Left lung (tissue), 10 donors: ENCODE data around the gene TNS3. TPM values are rescaled to one million over a fixed set of nuclear protein-coding genes. Genes with fewer than 3 reads are reported as not detected.

Experiments used
- ATAC-seq: fragments of 200-7000 bp; cut with Tn5 transposase; one replicate; pipeline ENCODE4 v1.9.1; 2020; ENCODE audit warnings: moderate library complexity
- DNase-seq, 4 donors: peaks; one replicate each; pipeline ENCODE4 v3.0.0-alpha.2; 2013 to 2020
- H3K27ac ChIP-seq, 2 donors: fragments of 200-600 bp; sonication (generic) in 1 of 2; one replicate each; pipeline versions ENCODE4 v1.5.0 to v1.8.0; 2020 to 2021
- H3K27me3 ChIP-seq, 2 donors: fragments of 200-600 bp; sonication (generic) in 1 of 2; one replicate each; pipeline versions ENCODE4 v1.5.0 to v1.8.0; 2020 to 2021
- H3K36me3 ChIP-seq, 2 donors: fragments of 200-600 bp; sonication (generic) in 1 of 2; one replicate each; pipeline versions ENCODE4 v1.5.0 to v1.8.0; 2020 to 2021
- H3K4me1 ChIP-seq, 2 donors: fragments of 200-600 bp; one replicate each; pipeline ENCODE4 v1.8.0; 2021
- H3K4me3 ChIP-seq, 2 donors: fragments of 200-600 bp; sonication (generic) in 1 of 2; one replicate each; pipeline versions ENCODE4 v1.5.0 to v1.8.0; 2020 to 2021; ENCODE audit warnings: mild to moderate bottlenecking in 1 of 2
- H3K9me3 ChIP-seq, 2 donors: fragments of 200-600 bp; sonication (generic) in 1 of 2; one replicate each; pipeline versions ENCODE4 v1.5.0 to v1.8.0; 2020 to 2021
- intact Hi-C, 2 donors: fragments of 100-400 bp; cut with DNase I; formaldehyde crosslinking; loops; one replicate each; pipeline versions ENCODE4 v1.11.2 to v1.14.2; 2022
- polyA plus RNA-seq, 6 donors: library from polyadenylated mRNA; unstranded; fragments of 120-200 nt; gene quantifications; one replicate each; pipeline ENCODE4 v1.2.1, GENCODE V29; 2013; ENCODE audit not compliant: insufficient read length in 6 of 6
- total RNA-seq, 2 donors: library from RNA; stranded (reverse); fragmentation: NEBNext Ultra II Directional; extraction: Animal tissue kit (Norgen Biotek cat#: 25700); gene quantifications; one replicate each; pipeline ENCODE4 v1.2.1, GENCODE V29; 2021
- TF ChIP-seq, protein P1 (sequence below), 2 donors: fragments of 200-600 bp; sonication (generic) in 1 of 2; IDR thresholded peaks; one replicate each; pipeline versions ENCODE4 v1.5.0 to v1.8.0; 2021; ENCODE audit warnings: antibody characterized with exemption in 2 of 2
- donor health status: DM: no; HTN: yes; CAD: no.
- donor health status: DM: no; HTN: no; CAD: no.

Gene TNS3
- total and polyA plus RNA-seq, 8 donors = 86.3 to 151 (median 97.8) TPM

DNA sequence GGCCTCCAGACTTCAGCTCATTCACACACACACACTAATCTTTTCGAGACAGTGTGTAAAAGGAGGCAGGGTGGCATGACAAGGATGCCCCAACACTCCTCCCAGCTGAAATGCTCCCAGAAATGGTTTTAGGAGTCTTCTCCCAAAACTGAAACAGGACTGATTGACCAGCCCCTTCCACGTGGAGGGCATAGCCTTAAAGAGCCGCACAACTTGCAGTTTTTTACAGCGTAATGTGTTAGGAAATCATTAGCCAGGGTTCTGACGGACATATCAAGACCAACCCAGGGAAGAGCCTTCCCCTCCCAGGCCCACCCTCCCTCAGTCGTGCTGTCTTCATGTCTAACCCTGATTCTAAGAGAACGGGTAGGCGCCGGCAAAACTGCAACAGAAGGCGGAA lies 224.6 kb downstream of the TNS3 start:
- no peaks in the 10 kb centered on the region for H3K9me3 ChIP-seq
- TF ChIP-seq, protein P1, sequence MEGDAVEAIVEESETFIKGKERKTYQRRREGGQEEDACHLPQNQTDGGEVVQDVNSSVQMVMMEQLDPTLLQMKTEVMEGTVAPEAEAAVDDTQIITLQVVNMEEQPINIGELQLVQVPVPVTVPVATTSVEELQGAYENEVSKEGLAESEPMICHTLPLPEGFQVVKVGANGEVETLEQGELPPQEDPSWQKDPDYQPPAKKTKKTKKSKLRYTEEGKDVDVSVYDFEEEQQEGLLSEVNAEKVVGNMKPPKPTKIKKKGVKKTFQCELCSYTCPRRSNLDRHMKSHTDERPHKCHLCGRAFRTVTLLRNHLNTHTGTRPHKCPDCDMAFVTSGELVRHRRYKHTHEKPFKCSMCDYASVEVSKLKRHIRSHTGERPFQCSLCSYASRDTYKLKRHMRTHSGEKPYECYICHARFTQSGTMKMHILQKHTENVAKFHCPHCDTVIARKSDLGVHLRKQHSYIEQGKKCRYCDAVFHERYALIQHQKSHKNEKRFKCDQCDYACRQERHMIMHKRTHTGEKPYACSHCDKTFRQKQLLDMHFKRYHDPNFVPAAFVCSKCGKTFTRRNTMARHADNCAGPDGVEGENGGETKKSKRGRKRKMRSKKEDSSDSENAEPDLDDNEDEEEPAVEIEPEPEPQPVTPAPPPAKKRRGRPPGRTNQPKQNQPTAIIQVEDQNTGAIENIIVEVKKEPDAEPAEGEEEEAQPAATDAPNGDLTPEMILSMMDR (IDR thresholded peaks at IDR 0.05) = no peak
- ATAC-seq = no peak

DNA sequence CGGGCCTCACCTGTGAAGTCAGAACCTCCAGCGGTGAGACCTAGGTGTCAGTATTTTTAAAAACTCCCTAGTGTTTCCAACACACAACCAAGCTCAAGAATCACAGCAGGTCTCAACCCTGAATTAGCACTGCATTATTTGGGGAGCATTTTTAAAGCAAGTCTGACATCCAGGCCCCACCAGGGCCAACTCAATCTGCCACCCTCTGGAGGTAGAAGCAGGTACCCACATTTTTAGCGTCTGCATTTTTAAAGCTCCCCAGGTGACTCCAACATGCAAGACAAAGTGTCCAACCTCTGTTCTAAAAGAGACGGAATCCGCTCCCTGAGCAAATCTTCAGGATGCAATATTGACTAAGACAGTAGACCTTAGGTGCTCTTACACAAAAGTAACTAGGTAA lies 225.7 kb downstream of the TNS3 start:
- no peak for ATAC-seq
- TF ChIP-seq, protein P1 (IDR thresholded peaks at IDR 0.05) = no peak
- H3K27me3 ChIP-seq = no peaks in the 10 kb centered on the region
- H3K4me3 ChIP-seq = no peak overlapping the region
- H3K9me3 ChIP-seq = no peaks in the 10 kb centered on the region
- intact Hi-C loops = no loop called here
- no peak overlapping the region for H3K27ac ChIP-seq
- peaks cover 0 to 19% of the 10 kb centered on the region in 2 donors for H3K36me3 ChIP-seq
- H3K4me1 ChIP-seq = peaks cover 0 to 2% of the 10 kb centered on the region in 2 donors
- no peak for DNase-seq

More for the DNA sequence above, 224.6 kb downstream of the TNS3 start:
- DNase-seq = no peak
- Histone ChIP-seq H3K4me1 (peaks cover 0 to 9% of the 10 kb centered on the region in 2 donors), H3K4me3 (no peak overlapping the region), H3K36me3 (peaks cover 0 to 18% of the 10 kb centered on the region in 2 donors), H3K27ac (no peak overlapping the region), H3K27me3 (no peaks in the 10 kb centered on the region)
- intact Hi-C loops = no loop called here

DNA sequence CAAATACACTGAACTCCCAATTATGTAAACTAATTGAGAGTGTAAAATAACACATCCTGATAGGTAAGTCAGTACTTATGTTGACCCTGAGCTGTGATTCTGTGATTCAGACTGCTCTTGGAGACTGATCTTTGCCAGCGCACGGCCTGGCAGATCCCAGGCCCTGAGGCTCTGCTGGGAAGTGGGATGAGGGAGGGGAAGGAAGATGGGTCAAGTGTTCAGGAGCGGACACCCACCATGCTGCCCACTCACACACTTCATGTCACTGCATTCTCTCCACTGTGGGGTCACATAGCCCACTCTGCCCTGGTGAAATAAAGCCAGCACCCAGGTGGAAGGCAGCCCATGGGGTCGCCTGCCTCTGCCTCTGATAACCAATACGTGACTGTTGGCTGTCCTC lies 226.2 kb downstream of the TNS3 start:
- Histone ChIP-seq H3K4me3 (no peak overlapping the region), H3K27ac (no peak overlapping the region), H3K36me3 (peaks cover 0 to 17% of the 10 kb centered on the region in 2 donors), H3K4me1 (no peaks in the 10 kb centered on the region), H3K9me3 (no peaks in the 10 kb centered on the region), H3K27me3 (no peaks in the 10 kb centered on the region)
- ATAC-seq (peak; percentile 60), DNase-seq (no peak)
- intact Hi-C loops = no loop called here
- TF ChIP-seq, protein P1 (IDR thresholded peaks at IDR 0.05) = no peak

DNA sequence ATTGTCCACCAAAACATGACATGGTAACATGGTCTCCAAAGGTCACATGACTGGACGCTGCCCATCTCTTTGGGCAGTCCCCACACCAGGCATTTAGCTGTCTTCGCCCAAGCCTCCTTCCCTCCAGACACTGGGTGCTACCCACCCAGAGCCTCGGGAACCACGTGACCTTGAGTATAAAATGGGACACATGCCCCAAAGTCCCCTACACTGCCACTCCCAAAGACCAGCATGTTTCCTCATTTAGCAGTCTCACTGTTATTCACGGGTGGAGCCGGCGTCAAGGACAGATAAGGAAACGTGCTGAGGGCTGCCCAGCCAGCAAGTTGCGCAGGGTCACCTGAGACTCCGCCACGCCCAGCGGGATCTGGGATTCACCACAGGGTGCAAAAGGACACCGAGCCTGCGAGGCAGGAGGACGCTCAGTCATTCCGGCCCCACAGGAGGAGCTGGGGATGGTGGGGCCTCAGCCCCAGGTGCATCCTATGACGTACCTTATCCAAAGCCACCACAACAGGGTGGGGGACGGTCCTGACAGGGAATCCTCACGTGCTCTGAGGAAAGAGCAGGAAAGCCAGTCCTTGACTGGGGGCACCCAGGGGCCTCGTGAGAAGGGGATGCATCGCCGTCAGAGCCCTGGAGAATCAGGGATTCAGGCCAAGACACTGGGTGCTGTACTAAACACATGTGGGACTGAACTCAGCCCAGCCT lies 226.9 kb downstream of the TNS3 start:
- H3K4me3 ChIP-seq = no peak overlapping the region
- H3K9me3 ChIP-seq = no peaks in the 10 kb centered on the region
- intact Hi-C loops = no loop called here
- no peak overlapping the region for H3K27ac ChIP-seq
- no peak for DNase-seq
- H3K27me3 ChIP-seq = no peaks in the 10 kb centered on the region
- ATAC-seq = no peak
- TF ChIP-seq, protein P1 (IDR thresholded peaks at IDR 0.05) = no peak
- H3K4me1 ChIP-seq = no peaks in the 10 kb centered on the region
- peaks cover 0 to 10% of the 10 kb centered on the region in 2 donors for H3K36me3 ChIP-seq

DNA sequence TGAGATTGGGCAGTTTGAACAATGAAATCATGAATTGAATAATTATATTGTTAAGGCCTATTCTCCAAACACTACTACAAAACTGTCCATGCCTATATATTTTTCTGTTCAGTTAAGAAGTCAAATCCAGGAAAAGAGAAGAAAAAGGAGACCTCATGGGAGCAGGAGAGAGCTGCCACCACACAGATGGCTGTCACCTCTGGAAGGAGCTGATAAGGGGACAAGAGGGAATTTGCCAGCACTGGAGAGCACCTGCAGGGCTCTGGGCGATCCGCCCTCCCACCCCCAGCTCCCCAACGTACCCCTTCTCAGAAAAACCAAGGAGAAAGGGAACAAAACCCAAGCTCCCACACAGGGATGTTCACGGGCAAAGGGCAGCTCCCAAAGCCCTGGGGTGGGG lies 227.8 kb downstream of the TNS3 start:
- peaks cover 0 to 9% of the 10 kb centered on the region in 2 donors for H3K36me3 ChIP-seq
- intact Hi-C loops = no loop called here
- no peak overlapping the region for H3K27ac ChIP-seq
- no peak for DNase-seq
- TF ChIP-seq, protein P1 (IDR thresholded peaks at IDR 0.05) = no peak
- no peak for ATAC-seq
- H3K4me3 ChIP-seq = no peak overlapping the region
- no peaks in the 10 kb centered on the region for H3K4me1 ChIP-seq
- H3K9me3 ChIP-seq = no peaks in the 10 kb centered on the region
- no peaks in the 10 kb centered on the region for H3K27me3 ChIP-seq
